SH-SY5Y (cell line): ENCODE data around the gene APH1B.

Experiments used
- GATA2 ChIP-seq: IDR thresholded peaks from 2 replicates; pipeline ENCODE4 v1.6.1; 2011; ENCODE audit warnings: mild to moderate bottlenecking, low read depth, low read length
- GATA3 ChIP-seq: IDR thresholded peaks from 2 replicates; pipeline ENCODE4 v1.6.1; 2011; ENCODE audit warnings: low read depth, mild to moderate bottlenecking, low read length, moderate library complexity

The APH1B gene

DNA sequence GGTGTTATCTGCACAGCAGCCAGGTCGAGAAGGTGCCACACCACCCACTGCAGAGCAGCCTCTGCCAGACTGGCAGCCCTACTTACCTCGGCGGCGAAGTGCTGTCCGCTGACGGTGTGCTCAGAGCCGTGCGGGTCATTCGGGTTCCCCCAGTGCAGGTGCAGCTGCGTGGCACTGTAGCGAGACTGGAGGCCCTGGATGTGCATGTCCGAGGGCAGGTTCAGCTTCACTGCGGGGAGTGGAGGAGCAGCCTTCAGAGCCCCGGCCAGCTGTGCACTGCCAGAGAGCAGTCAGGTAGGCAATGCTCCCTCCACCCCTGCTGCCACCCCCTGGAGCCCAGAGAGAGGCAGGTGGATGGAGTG lies 68.0 kb downstream of the APH1B start:
- TF ChIP-seq GATA2 (no peak), GATA3 (no peak)

DNA sequence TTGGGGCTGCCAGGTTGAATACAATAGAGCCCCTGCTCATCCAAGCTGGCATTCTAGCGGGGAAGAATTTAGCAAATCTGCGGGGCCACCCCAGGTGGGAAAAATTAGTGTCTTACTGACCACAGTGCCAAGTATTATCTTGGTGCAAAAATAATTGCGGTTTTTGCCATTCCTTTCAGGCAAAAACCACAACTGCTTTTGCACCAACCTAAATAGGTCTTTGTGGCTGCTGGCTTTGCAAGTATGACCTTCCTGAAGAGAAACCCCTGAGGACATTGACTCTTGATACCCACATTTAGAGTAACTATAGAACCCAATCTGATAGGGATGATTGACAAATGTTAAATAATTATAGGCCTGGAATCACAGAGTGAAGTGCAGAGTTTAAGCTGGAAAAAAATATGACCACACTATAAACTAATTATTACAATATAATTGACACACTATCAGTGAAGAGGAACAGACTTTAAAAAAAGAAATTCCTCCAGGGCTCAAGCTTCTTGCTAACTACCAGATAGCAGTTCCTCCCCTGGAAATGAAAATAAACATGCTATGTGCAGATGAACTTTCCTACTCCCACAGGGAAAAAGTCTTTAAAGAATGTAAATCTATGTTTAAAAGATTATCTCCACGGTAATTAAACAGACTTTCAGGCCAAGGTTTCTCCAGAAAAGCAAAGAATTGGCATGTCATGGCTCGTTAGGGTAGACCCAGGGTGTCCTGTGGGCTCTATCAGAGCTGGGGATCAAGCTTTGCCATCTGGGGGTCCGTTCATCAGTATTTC lies 69.9 kb downstream of the APH1B start:
- no peak for TF ChIP-seq GATA2
- 0 out of 2 replicates have a peak, but pooled peaks have one; percentile 27 for TF ChIP-seq GATA3

- TF ChIP-seq GATA3: no peak
- no peak for TF ChIP-seq GATA2
These were observed 71.0 kb downstream of the APH1B start for GRCh38 chr15:63348392-63348791.

- TF ChIP-seq GATA2 (no peak), GATA3 (no peak)
These were observed 71.8 kb downstream of the APH1B start for GRCh38 chr15:63349156-63349555.

DNA sequence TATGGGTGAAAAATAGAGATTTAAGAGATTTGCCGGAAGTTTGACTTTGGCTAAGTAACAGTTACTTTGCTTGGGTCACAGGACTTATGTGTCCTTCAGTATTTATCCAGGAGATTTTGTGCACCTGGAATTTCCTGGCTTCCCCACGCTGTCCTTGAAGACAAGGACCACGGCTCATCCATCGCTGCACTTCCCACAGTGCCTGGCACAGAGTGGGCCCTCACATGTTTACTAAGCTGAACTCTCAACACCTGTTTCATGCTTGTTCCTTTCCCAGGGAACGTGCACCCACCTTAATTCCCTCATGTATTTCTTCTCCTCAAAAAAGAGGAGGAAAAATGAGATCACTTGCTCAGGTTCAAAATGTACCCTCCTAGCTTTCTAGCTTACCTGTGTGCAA lies 72.2 kb downstream of the APH1B start:
- no peak for TF ChIP-seq GATA3
- no peak for TF ChIP-seq GATA2

DNA sequence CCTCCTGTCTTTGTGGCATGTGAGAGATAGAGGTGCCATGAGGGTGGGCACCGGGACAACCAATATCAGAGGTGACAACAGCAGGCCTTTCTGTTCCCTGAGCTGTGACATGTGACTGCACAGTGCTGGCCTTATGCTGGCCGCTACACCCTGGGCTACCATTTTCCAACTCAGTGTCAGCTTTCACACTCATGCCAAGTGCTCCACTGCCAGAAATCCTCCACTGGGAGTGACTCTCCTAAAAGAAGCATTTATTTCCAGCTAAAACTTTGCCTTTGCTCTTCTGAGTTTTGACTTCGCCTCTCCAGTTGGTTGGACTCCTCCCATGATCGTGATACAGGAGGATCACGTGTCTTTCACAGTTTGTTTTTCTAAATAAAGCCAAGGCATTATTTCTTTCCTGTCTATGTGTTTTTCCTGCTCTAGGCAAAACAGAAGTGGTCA lies 72.8 kb downstream of the APH1B start:
- TF ChIP-seq GATA2: no peak
- no peak for TF ChIP-seq GATA3

DNA sequence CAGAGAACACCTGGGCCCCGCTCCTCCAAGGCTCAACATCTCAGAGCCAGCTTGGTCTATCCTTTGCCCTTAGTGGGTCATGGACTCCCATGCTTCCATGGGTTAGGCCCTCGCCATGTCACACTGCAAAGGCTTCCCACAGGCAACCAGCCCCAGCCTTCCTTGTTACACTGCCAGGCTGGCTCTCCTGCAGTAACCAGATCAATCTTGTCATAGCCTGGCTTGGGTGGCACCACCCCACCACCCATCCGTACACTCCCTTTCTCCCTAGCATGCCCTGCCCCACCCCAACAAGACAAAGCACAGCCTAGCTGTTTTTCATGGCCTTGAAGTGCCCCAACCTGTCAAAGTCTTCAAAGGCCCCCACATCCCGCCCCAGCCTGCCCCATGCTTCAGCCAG lies 73.8 kb downstream of the APH1B start:
- no peak for TF ChIP-seq GATA2
- no peak for TF ChIP-seq GATA3

DNA sequence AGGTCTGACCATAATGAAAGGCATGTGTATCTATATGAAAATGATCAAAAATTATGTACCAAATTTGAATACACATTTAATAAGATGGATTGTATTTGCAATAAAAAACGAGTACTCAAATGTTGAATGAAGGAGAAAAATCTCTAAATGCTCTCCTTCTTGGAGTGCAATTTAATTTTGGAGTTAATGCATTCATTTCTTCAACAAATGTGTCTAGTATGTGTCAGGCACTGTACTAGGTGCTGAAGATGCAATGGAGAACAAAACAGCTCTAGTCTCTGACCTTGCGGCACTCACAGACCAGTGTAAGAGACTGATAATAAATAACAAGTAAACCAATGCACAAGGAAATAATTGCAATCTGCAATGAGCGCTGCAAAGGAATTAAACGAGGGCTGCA lies 75.4 kb downstream of the APH1B start:
- TF ChIP-seq GATA2 (no peak), GATA3 (no peak)

DNA sequence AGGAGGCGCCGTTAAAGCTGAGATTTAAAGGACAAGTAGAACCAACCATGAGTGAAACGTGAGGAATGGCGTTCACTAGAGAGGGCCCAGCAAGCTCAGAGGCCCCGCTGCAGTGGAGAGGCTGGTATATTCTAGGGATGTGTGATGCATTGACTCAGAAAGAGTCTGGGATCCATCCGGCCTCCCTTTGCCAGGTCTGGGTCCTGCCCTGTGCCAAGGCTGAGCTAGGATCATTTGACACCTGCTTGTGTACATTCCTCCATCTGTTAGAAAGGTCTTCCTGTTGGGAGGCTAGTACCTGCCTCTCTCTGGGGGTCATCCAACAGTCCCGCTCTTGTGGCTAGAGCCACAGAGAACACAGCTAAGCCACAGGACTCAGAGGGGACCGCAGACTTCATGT lies 75.9 kb downstream of the APH1B start:
- TF ChIP-seq GATA3: no peak
- no peak for TF ChIP-seq GATA2

- TF ChIP-seq GATA2: no peak
- no peak for TF ChIP-seq GATA3
These were observed 76.5 kb downstream of the APH1B start for GRCh38 chr15:63353887-63354286.

GRCh38 chr15:63354821-63355650 lies 77.6 kb downstream of the APH1B start:
- TF ChIP-seq GATA3 (no peak), GATA2 (no peak)

DNA sequence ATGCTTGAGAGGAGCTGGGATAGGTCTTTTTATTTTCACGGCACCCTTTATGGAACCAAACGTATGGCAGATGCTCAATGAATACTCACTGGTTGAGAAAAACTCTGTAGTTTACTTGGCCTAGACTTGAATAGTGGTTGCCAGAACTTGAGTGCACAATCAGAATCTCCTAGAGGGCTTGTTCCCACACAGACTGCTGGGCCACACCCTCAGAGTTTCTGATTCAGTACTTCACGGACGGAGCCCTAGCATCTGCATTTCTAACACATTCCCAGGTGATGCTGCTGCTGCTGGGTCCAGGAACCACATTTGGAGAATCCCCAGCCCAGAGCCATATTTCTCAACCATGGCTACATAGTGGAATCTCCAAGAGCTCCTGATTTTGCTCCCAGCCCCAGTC lies 79.7 kb downstream of the APH1B start:
- TF ChIP-seq GATA3: no peak
- TF ChIP-seq GATA2: no peak

DNA sequence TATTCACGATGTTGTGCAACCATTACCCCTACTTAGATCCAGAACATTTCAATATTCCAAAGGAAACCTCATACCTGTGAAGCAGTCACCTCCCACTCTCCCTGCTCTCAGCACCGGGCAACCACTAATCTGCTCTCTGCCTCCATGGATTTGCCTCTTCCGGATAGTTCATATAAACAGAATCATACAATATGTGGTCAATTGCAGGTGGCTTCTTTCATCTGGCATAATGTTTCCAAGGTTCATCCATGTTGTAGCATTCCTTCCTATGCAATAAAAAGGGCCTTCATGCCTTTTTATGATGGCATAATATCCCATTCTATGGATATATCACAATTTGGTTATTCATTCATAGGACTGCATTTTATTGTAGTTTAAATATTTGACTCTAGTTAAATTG lies 80.3 kb downstream of the APH1B start:
- TF ChIP-seq GATA2: no peak
- TF ChIP-seq GATA3: no peak

DNA sequence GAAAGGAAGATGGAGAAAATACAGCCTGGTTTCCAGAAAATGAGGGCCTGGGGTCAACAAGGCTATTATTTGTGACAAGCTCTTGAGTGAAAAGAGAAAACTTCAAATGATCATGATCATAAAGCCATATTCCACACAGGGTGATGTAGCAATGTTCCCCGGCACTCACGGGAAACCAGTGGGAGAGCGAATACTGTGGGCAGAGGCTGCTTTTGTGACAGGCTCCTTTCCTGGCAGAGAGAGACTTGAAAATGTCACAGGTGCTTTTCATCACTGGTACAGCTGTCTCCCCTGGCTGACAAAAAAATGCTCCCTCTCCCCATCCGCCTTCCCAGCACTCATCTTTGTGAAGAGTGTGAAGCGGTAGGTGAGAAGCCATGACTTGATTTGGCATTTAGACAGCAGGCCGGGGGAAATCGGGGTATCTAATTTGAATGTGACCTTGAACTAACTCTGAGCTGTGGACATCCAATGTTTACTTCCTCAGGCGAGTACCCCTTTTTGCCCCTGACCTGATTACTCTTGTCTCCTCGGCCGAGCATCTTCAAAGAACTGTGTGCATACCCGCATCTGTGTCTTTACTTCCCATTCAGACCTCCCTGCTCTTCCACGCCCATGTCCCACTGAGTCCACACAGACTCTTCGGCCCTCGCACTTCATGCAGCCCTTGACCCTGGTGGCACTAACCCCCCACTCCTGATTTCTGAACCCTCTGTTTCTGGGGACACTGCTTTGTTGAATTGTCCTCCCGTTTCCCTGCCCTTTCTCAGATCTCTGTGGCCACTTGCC lies 81.0 kb downstream of the APH1B start:
- TF ChIP-seq GATA2 (no peak), GATA3 (no peak)
